Peyer's patch (tissue), 4 donors: ENCODE measurements around the gene ILDR1. TPM values are rescaled to one million over a fixed set of nuclear protein-coding genes. Genes with fewer than 3 reads are reported as not detected.

Experiments
- DNase-seq, 3 donors: peaks; one replicate each; pipeline ENCODE4 v3.0.0-alpha.2; 2017 to 2019
- H3K27ac ChIP-seq, 4 donors: fragments of 200-600 bp; sonication (generic); one replicate each; pipeline ENCODE4 v1.5.1; 2016 to 2019
- H3K27me3 ChIP-seq, 2 donors: fragments of 200-600 bp; sonication (generic); one replicate each; pipeline ENCODE4 v1.5.1; 2019
- H3K36me3 ChIP-seq, 3 donors: fragments of 200-600 bp; sonication (generic); one replicate each; pipeline ENCODE4 v1.5.1; 2016 to 2019
- H3K4me1 ChIP-seq, 4 donors: fragments of 200-600 bp; sonication (generic); one replicate each; pipeline ENCODE4 v1.5.1; 2016 to 2019
- H3K4me3 ChIP-seq, 4 donors: fragments of 200-600 bp; sonication (generic); 1 replicate in 3 of 4; 2 replicates in 1 of 4; pipeline ENCODE4 v1.5.1; 2016 to 2019; ENCODE audit warnings: mild to moderate bottlenecking in 1 of 4
- H3K9me3 ChIP-seq, 4 donors: fragments of 200-600 bp; sonication (generic); one replicate each; pipeline ENCODE4 v1.5.1; 2016 to 2019; ENCODE audit warnings: mild to moderate bottlenecking in 1 of 4
- CTCF ChIP-seq, 6 experiments: fragments of 450-650 bp in 4 of 6; fragments of 200-600 bp in 2 of 6; sonication (generic) in 1 of 6; IDR thresholded peaks; one replicate each; pipeline ENCODE4 v1.5.1; 2017 to 2019; ENCODE audit warnings: antibody characterized with exemption in 6 of 6, mild to moderate bottlenecking in 3 of 6, moderate library complexity in 1 of 6
- POLR2A ChIP-seq, 2 donors: fragments of 450-650 bp; IDR thresholded peaks; one replicate each; pipeline ENCODE4 v1.5.1; 2017; ENCODE audit warnings: antibody characterized with exemption in 2 of 2, mild to moderate bottlenecking in 2 of 2, moderate library complexity in 2 of 2
- total RNA-seq, 4 donors: library from RNA; depleted of rRNA; stranded (reverse); fragments of >200 nt; gene quantifications; one replicate each; pipeline ENCODE4 v1.1.0, GENCODE V29; 2016

Gene ILDR1
- 1 to 10 TPM; 3.7 to 5.8 (median 4.5) TPM for total RNA-seq

- H3K4me3 ChIP-seq = peak within 1 kb of the TSS; percentile 37 to 70 (median 54)
- peak; percentile 67 to 87 (median 83) for DNase-seq
- no peaks in the 10 kb centered on the region for H3K9me3 ChIP-seq
- H3K4me1 ChIP-seq = peaks cover 0 to 4% (median 0%) of the 10 kb centered on the region in 4 donors
- peak within 1 kb of the TSS; percentile 47 to 71 (median 62) for H3K27ac ChIP-seq
- H3K27me3 ChIP-seq = no peaks in the 10 kb centered on the region
- H3K36me3 ChIP-seq = no peaks in the 10 kb centered on the region
- TF ChIP-seq CTCF (IDR thresholded peaks at IDR 0.05) = no peak
- peak; percentile 45 to 52 for TF ChIP-seq POLR2A (IDR thresholded peaks at IDR 0.05)
Observed at GRCh38 chr3:122021811-122022401, at the start of gene ILDR1. Gene ILDR1, minus strand, starts transcription at chr3:122022247. Its CDS starts 170 bp downstream, at chr3:122022077.

GRCh38 chr3:122067588-122068240, 45.7 kb upstream of the ILDR1 start:
- no peak for DNase-seq
- Histone ChIP-seq H3K27ac (peak overlapping the region in 1 of 4 donors; percentile 50), H3K27me3 (no peaks in the 10 kb centered on the region), H3K36me3 (no peaks in the 10 kb centered on the region), H3K4me1 (peaks cover 0 to 2% (median 0%) of the 10 kb centered on the region in 4 donors), H3K9me3 (no peaks in the 10 kb centered on the region), H3K4me3 (no peak overlapping the region)
- TF ChIP-seq POLR2A (IDR thresholded peaks at IDR 0.05) (no peak), CTCF (IDR thresholded peaks at IDR 0.05) (no peak)

DNA sequence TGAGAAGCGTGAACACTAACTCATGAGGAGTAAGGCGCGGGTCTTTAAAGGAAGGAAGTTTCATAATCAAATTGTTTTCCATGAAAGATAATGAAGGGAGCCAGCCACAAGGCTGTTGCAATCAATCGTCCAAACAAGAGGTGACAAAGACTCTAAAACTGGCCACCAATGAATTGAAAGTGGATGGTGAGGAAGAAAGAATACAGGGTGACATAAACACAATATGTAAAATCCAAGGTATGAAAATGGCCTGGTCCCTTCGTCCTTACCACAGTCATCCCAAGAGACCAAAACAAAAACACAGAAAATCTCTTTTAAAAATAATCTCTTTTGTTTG, 45.1 kb upstream of the ILDR1 start:
- Histone ChIP-seq H3K27me3 (no peaks in the 10 kb centered on the region), H3K4me1 (peaks cover 0 to 2% (median 0%) of the 10 kb centered on the region in 4 donors), H3K4me3 (no peak overlapping the region), H3K27ac (peak overlapping the region in 2 of 4 donors; percentile 5 to 32), H3K9me3 (no peaks in the 10 kb centered on the region), H3K36me3 (no peaks in the 10 kb centered on the region)
- DNase-seq = no peak
- TF ChIP-seq CTCF (IDR thresholded peaks at IDR 0.05) (no peak), POLR2A (IDR thresholded peaks at IDR 0.05) (no peak)

GRCh38 chr3:122066331-122067213, 44.5 kb upstream of the ILDR1 start:
- Histone ChIP-seq H3K27ac (peak overlapping the region in 2 of 4 donors; percentile 5 to 32), H3K27me3 (no peaks in the 10 kb centered on the region), H3K9me3 (no peaks in the 10 kb centered on the region), H3K4me1 (peaks cover 0 to 2% (median 0%) of the 10 kb centered on the region in 4 donors), H3K4me3 (no peak overlapping the region), H3K36me3 (no peaks in the 10 kb centered on the region)
- TF ChIP-seq POLR2A (IDR thresholded peaks at IDR 0.05) (no peak), CTCF (IDR thresholded peaks at IDR 0.05) (no peak)
- DNase-seq = no peak

GRCh38 chr3:122064326-122064725, 42.3 kb upstream of the ILDR1 start:
- peaks cover 0 to 2% (median 0%) of the 10 kb centered on the region in 4 donors for H3K4me1 ChIP-seq
- no peaks in the 10 kb centered on the region for H3K27me3 ChIP-seq
- no peaks in the 10 kb centered on the region for H3K9me3 ChIP-seq
- H3K27ac ChIP-seq = no peak overlapping the region
- no peak for TF ChIP-seq CTCF (IDR thresholded peaks at IDR 0.05)
- TF ChIP-seq POLR2A (IDR thresholded peaks at IDR 0.05) = no peak
- no peaks in the 10 kb centered on the region for H3K36me3 ChIP-seq
- DNase-seq = no peak
- H3K4me3 ChIP-seq = no peak overlapping the region
